ENCODE data around the gene CLK3.

DNA sequence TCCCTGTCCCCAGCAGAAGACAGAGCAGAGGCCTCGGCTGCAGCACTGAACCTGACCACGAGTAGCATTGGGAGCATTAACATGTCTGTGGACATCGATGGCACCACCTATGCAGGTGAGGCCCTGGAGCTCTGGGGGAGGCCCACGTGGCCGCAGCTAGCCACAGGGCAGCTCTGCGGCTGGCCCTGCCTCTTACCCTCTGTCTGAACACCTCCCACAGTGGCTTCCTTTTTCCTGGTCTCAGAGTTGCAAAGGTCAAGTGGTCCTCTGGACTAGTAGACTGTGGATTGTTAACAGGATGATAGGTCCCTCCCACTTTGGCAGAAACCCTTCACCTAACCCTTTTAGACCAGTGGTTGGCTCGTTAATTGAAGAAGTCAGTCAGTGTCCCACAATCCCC lies 22.5 kb upstream of the CLK3 start:
- TF ChIP-seq, protein P1, sequence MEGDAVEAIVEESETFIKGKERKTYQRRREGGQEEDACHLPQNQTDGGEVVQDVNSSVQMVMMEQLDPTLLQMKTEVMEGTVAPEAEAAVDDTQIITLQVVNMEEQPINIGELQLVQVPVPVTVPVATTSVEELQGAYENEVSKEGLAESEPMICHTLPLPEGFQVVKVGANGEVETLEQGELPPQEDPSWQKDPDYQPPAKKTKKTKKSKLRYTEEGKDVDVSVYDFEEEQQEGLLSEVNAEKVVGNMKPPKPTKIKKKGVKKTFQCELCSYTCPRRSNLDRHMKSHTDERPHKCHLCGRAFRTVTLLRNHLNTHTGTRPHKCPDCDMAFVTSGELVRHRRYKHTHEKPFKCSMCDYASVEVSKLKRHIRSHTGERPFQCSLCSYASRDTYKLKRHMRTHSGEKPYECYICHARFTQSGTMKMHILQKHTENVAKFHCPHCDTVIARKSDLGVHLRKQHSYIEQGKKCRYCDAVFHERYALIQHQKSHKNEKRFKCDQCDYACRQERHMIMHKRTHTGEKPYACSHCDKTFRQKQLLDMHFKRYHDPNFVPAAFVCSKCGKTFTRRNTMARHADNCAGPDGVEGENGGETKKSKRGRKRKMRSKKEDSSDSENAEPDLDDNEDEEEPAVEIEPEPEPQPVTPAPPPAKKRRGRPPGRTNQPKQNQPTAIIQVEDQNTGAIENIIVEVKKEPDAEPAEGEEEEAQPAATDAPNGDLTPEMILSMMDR (tag by site-specific recombination; IDR thresholded peaks at IDR 0.05), result no peak
- TF ChIP-seq ZBTB7A (tag by site-specific recombination; IDR thresholded peaks at IDR 0.05; ENCODE audit: low read depth) (no peak), ZNF274 (IDR thresholded peaks at IDR 0.05; ENCODE audit: low read length) (no peak), ZNF274 (tag by site-specific recombination; IDR thresholded peaks at IDR 0.05; ENCODE audit: borderline replicate concordance) (no peak), ZNF350 (tag by site-specific recombination; IDR thresholded peaks at IDR 0.05) (no peak), WT1 (tag by site-specific recombination; IDR thresholded peaks at IDR 0.05) (no peak), TCF7L2 (IDR thresholded peaks at IDR 0.05; ENCODE audit: borderline replicate concordance, low read depth, low read length) (no peak)
- TF ChIP-seq, protein P2, sequence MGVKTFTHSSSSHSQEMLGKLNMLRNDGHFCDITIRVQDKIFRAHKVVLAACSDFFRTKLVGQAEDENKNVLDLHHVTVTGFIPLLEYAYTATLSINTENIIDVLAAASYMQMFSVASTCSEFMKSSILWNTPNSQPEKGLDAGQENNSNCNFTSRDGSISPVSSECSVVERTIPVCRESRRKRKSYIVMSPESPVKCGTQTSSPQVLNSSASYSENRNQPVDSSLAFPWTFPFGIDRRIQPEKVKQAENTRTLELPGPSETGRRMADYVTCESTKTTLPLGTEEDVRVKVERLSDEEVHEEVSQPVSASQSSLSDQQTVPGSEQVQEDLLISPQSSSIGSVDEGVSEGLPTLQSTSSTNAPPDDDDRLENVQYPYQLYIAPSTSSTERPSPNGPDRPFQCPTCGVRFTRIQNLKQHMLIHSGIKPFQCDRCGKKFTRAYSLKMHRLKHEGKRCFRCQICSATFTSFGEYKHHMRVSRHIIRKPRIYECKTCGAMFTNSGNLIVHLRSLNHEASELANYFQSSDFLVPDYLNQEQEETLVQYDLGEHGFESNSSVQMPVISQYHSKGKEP (tag by site-specific recombination; IDR thresholded peaks at IDR 0.05), result no peak

Data from HEK293 (cell line).